GF-D8 (cell line): ENCODE results near the gene TFB1M.
A peak's percentile ranks its signal among the peaks of the same experiment; 100 is the strongest.
"Not testable (repeated sequence)": the region's sequence is repeated elsewhere in the genome, so short reads cannot be mapped to it uniquely, and the experiment has no call there.

ENCODE experiments used
- DNase-seq: peaks from one replicate; lab custom pipeline; 2025; lab: John Stamatoyannopoulos, UW

Gene TFB1M

DNA sequence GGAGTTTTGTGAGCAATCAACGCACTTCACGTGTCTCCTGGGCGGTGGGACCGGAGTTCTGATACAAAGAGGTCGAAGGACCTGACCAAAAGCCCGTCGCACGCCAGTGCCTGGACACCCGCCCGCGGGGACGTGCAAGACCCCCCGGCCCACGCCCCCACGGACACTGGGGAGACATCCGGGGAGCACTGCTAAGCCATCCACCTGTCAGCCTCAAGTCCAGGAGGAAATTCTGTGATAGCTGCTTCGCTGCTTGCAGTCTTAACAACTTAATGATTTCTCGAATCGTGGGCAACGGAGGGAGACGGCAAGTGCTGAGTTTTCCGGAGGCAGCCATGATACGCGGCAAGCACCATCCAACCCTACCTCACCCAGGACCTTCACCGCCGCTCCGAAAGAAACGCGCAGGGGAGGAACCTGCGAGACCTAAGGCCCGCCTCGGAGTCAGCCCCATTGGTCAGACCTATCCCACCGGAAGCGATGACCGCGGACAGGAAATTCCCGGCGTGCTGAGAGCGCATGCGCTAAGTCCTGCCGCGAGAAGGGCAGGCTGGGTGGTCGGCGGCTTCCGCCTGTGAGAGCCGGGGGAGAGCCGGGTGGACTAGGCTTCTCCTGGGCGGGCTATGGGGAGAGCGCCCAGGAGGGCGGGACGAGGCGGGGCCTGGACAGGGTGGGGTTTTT lies at the start of gene TFB1M:
TSS of gene TFB1M (minus strand) at position 393 of the 681 bp plus-strand sequence. CDS start at position 337, 56 bp downstream.
- peak; percentile 93 for DNase-seq

DNA sequence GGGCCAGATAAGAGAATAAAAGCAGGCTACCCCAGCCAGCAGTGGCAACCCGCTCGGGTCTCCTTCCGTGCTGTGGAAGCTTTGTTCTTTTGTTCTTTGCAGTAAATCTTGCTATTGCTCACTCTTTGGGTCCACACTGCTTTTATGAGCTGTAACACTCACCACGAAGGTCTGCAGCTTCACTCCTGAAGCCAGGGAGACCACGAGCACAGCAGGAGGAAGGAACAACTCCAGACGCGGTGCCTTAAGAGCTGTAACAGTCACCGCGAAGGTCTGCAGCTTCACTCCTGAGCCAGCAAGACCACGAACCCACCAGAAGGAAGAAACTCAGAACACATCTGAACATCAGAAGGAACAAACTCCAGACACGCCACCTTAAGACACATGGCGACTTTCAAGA lies 49.7 kb upstream of the TFB1M start:
- DNase-seq = not testable (repeated sequence)

DNA sequence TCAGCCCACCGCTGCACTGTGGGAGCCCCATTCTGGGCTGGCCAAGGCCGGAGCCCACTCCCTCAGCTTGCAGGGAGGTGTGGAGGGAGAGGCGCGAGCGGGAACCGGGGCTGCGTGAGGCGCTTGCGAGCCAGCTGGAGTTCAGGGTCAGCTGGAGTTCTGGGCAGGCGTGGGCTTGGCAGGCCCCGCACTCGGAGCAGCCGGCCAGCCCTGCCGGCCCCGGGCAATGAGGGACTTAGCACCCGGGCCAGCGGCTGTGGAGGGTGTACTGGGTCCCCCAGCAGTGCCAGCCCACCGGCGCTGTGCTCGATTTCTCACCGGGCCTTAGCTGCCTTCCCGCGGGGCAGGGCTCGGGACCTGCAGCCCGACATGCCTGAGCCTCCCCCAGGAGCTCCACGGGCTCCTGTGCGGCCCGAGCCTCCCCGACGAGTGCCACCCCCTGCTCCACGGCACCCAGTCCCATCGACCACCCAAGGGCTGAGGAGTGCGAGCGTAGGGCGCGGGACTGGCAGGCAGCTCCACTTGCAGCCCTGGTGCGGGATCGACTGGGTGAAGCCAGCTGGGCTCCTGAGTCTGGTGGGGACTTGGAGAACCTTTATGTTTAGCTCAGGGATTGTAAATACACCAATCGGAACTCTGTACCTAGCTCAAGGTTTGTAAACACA lies 48.8 kb upstream of the TFB1M start:
- not testable (repeated sequence) for DNase-seq

DNA sequence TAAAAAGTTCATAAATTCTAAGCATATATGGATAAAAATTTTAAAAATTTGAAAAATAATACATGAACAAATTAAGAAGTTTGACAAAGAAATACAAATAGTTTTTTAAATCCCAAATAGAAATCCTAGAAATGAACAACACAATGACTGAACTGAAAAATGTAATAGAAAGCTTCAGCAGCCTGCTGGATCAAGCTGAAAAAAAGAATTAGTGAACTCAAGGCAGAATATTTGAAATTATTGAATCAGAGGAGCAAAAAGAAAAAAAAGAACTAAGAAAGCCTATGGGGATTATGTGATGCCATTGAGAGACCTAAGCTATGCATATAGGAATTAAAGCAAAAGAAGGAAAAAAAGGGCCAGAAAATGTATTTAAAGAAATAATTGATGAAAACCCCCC lies 39.9 kb upstream of the TFB1M start:
- no peak for DNase-seq

DNA sequence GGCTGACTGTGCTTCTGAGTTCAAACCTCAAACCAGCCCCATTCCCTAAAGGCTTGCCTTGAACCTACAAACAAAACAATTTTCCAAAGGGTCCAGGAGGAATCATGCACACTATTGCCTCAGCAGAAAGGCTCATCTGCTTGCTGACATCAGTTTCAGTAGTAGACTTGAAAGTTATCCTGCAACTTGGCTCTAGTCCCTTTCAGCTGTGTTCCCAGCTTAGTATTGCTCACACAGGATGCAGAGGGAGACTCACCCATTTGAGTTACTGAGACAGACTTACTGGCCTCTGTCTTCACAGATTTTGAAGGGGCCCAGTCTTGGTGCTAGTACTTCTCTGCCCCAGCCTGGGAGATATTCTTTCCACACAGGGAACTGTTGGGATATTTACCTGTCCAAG lies 38.5 kb upstream of the TFB1M start:
- no peak for DNase-seq

DNA sequence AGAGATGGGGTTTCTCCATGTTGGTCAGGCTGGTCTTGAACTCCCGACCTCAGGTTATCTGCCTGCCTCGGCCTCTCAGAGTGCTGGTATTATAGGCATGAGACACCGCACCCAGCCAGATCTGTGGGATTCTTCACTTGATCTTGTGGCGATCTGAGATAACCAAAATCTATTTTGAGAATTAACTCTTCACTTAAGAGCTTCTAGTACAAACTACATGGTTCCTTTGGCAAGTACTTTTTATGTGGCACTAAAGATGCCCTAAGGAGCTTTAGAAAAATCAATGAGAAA lies 37.8 kb upstream of the TFB1M start:
- no peak for DNase-seq

DNA sequence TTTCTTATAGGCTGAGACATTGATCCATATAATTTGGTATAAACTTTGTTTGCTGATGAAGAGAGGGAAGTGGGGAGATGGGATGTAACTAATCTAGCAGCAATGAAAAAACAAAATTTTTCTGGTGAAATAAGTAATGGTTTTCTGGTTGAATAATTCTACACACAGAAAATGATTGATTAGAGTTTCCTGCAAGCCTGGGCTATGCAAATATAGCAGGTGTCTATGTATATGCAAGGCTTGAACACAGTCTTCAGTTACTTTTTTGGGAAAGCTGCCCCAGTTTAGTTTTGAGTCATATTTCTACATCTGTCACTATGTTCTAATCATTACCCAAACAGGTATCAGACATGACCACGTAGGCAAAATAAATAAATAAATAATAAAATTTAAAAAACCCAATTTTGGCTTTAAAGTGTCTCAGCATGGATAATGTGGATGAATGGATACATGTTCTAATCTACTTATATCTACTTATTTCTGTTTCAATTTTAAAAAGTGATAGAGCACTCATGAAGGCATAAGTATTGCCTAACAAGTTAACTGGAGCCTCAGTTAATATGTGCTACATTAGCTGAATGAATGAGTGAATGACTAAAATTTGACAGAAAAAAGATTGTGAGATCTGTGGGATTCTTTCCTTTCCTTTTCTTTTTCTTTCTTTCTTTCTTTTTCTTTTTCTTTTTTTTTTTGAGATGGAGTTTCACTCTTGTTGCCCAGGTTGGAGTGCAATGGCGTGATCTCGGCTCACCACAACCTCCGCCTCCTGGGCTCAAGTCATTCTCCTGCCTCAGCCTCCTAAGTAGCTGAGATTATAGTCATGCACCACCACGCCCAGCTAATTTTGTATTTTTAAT lies 37.2 kb upstream of the TFB1M start:
- DNase-seq = no peak

DNA sequence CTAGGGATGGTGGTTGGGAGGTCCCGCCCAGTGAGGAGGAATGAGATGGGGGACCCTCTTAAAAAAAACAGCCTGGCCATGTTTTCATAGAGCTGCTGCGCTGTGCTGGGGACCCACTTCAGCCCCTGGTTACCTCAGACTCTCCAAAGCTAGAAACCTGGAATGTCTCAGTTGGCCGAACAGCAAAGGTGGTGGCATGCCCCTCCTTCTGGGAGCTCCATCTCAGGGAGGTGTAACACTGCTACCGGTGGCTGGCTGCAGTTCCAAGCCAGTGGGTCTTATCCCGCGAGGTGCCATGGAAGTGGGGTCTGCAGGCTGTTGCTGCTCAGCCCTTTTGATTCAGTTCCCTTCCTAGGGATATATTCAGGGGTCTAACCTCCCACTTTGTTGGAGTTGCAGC lies 35.7 kb upstream of the TFB1M start:
- no peak for DNase-seq

DNA sequence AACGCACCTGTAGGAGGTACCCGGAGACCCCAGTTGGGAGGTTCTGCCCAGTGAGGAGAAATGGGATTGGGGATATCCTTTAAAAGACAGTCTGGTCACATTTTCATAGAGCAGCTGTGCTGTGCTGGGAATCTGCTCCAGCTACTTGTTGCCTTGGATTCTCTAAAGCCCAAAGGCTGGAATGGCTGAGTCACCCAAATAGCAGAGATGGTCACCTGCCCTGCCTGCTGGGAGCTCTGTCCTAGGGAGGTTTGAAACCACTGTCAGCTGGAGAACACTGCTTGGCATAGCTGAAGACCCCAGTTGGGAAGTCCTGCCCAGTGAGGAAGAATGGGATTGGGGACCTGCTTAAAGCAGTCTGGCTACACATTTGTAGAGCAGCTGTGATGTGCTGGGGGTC lies 34.8 kb upstream of the TFB1M start:
- no peak for DNase-seq

DNA sequence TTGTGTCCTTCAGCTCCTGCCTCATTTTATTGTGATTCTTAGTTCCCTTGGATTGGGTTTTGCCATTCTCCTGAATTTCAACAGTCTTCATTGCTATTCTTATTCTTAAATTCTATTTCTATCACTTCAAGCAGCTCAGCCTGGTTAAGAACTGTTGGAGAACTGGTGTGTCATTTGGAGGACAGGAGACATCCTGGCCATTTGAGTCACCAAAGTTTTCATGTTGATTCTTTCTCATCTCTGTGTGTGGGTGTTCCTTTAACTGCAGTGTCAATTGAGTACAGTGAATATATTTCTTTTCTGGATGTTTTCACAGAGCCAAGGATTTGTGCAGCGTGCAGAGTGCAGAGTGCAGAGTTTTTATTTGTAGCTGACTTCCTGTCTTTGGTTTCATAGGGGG lies 33.5 kb upstream of the TFB1M start:
- DNase-seq = no peak

DNA sequence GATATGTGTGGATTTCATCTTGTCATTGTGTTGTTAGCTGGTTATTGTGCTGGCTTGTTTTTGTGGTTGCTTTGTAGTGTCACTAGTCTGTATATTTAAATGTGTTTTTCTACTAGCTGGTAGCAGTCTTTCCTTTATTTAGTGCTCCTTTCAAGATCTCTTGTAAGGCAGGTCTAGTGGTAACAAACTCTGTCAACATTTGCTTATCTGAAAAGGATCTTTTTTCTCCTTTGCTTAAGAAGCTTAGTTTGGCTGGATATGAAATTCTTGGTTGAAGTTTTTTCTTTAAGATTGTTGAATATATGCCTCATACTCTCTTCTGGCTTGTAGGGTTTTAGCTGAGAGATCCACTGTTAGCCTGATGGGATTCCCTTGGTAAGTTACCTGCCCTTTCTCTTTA lies 32.7 kb upstream of the TFB1M start:
- DNase-seq = no peak

DNA sequence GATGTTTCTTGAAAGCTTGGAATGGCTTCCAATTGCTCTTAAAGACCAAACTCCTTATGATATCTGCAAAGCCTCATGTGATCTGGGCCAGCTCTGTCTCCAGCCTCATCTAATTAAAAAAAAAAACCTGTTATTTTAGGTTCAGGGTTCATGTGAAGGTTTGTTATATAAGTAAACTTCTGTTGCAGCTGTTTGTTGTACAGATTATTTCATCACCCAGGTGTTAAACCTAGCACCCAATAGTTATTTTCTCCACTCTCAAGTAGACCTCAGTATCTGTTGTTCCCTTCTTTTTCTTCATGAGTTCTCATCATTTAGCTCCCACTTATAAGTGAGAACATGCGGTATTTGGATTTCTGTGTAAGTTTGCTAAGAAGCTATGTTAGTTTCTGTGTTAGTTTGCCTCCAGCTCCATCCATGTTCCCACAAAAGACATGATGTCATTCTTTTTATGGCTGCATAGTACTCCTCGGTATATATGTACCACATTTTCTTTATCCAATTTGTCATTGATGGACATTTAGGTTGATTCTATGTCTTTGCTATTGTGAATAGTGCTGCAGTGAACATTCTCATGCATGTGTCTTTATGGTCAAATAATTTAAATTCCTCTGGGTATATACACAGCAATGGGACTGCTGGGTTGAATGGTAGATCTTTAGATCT lies 30.2 kb upstream of the TFB1M start:
- no peak for DNase-seq

DNA sequence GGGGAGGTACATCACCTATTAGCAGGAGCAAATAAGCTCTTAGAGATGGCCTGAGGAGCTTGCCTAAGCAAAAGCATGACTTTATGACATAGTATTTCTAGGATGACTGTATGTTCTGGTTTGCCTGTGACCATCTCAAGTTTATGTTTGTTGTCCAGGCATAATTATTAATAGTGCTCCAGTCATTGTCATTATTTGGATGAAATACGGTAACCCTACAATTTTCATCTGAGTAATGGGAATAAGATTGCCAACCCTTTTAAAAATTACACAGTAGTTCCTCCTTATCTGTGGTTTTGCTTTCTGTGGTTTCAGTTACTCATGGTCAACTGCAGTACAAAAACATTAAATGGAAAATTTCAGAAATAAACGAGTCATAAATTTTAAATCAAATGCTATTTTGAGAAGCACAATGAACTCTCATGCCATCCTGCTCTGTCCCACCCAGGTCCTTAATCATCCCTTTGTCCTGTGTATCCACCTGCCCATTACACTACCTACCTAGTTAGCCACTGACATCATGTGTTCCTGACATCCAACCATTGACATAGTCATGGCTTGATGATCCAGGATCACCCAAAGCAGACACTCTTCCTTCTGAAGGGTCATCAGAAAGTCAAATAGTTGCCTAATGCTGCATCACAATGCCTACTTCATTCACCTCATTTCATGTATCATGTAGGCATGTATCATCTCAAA lies 27.0 kb upstream of the TFB1M start:
- no peak for DNase-seq

DNA sequence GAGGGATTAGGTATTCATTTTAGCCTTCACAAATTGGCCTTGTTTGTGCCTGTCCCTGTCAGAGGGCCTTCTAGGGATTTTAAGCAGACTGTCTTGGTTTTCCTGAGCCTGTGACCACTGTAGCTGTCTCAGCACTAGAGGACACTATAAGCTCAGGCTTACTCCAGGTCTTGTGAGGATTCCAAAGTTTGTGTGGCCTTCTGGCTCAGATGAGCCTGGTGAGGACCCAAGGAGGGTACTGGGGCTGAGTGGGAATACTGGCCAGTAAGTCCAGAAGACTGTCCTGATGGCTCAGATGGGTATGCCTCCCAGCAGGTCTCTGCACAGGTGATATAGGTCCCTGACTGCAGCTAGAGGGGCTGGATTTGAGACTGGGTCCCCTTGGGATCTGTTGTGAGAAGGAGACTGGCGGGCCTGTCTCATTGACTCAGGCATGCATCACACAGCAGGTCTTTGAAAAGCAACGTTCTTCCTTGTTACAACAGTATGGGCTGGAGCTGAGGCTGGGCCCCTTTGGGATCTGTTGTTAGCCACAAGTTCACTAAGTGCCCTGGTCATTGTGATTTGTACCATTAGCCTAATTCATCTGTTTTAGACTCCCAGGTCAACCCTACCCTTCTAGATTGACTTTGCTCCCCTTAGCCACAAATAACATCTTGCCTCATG lies 26.3 kb upstream of the TFB1M start:
- no peak for DNase-seq

DNA sequence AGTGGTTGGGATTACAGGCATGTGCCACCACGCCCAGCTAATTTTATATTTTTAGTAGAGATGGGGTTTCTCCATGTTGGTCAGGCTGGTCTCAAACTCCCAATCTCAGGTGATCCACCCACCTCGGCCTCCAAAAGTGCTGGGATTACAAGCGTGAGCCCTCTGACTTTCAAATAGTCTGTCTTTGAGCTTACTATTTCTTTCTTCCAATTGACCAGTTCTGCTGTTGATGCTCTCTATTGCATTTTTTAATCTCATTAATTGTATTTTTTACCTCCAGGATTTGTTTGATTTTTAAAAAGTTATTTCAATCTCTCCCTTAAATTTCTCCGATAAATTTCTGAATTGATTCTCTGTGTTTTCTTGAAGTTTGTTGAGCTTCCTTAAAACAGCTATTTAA lies 25.6 kb upstream of the TFB1M start:
- not testable (repeated sequence) for DNase-seq

DNA sequence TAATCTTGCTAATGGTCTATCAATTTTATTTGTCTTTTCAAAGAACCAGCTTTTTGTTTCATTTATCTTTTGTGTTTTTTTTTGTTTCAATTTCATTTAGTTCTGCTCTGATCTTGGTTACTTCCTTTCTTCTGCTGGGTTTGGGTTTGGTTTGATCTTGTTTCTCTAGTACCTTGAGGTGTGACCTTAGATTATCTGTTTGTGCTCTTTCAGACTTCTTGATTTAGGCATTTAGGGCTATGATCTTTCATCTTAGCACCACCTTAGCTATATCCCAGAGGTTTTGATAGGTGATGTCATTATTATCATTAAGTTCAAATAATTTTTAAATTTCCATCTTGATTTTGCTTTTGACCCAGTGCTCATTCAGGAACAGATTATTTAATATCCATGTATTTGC lies 24.0 kb upstream of the TFB1M start:
- DNase-seq = not testable (repeated sequence)

DNA sequence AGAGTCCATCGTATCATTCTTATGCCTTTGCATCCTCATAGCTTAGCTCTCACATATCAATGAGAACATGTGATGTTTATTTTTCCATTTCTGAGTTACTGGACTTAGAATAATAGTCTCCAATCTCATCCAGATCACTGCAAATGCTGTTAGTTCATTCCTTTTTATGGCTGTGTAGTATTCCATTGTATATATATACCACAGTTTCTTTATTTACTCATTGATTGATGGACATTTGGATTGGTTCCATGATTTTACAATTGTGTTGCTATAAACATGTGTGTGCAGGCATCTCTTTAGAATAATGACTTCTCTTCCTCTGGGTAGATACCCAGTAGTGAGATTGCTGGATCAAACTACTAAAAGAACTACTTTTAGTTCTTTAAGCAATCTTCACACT lies 21.0 kb upstream of the TFB1M start:
- no peak for DNase-seq

DNA sequence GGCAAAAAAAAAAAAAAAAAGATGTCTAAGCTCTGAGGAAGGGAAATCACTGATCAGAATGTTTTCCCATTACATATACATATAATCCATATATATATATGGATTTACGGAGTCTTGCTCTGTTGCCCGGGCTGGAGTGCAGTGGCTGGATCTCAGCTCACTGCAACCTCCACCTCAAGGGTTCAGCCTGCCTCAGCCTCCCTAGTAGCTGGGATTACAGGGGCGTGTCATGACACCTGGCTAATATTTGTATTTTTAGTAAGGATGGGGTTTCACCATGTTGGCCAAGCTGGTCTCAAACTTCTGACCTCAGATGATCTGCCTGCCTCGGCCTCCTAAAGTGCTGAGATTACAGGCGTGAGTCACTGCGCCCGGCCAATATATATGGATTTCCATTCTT lies 19.8 kb upstream of the TFB1M start:
- DNase-seq = not testable (repeated sequence)

DNA sequence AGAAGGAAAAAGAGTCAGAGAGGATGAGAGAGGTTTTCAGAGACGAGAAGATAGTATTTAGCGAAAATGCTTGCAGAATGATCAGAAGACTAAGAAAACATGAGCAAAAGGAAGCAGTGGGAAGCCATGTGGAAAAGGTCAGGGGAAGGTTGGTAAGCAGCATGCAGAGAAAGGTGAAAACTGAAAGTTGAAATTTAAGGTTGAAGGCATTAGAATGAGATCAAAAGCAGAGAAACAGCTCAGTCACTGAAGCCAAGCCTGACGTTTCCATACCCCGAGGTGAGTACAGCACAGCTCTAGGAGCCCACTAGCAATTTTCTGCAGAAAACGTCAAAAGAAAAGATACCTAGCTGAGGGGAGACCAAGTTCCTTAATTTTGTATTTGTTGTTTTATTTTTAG lies 19.1 kb upstream of the TFB1M start:
- no peak for DNase-seq

DNA sequence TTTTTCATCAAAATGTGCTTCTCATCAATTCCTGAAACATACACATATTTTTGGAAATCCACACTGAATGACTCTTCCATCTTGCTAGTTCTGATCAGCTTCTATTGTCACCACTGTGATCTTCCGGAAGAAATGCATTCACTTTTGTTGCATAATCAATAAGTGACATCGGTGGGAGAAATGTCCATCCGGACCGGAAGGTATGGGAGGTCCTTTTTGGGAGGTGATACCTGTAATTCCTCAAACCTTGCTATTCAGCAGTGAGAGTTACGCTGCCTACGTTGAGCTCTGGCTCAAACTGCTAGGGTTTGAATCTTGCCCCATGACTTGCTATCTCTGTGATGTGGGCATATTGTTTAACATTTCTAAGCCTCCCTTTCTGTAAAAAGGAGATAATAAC lies 16.6 kb upstream of the TFB1M start:
- DNase-seq = no peak

DNA sequence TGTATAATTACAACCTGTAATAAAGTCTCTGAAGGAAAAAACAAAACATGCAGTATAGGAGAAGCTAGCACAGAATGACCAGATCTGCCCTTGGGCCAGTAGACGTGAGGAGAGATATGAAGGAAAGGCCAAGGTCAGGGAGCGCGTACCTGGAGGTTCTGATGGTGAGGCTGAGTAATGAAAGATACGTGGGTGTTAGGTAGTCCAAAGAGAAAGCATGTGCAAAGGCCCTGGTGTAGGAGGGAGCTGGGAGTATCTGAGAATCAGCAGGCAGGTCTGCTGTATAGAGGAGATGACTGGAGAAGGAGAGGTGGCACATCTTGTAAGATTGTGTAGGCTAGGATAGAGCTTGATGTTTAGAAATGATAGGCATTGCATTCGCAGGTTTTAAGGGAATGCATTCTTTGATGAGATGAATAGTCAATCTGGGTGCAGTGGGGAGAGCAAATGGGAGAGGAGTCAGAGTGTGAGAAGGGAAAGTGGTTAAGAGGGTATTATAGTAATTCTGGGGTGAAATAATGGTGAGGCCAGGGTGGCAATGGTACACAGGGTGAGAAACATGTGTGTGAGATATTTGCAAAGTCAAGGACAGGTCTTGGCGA lies 15.9 kb upstream of the TFB1M start:
- DNase-seq = no peak
